K562 (cell line): ENCODE results near the gene ZBTB46. TPM values are rescaled to one million over a fixed set of nuclear protein-coding genes. Genes with fewer than 3 reads are reported as not detected.
A peak's percentile ranks its signal among the peaks of the same experiment; 100 is the strongest.

Experiments used
- CBX3 ChIP-seq, 2 experiments: IDR thresholded peaks; 1 replicate in 1 of 2; 2 replicates in 1 of 2; pipeline ENCODE4 v1.6.1; 2012; ENCODE audit warnings: inconsistent platforms in 2 of 2, low read length in 2 of 2, borderline replicate concordance in 1 of 2, control low read depth in 1 of 2
- DACH1 ChIP-seq: fragments of 450-650 bp; IDR thresholded peaks from 2 replicates; pipeline ENCODE4 v1.6.1; 2018; ENCODE audit not compliant: partially characterized antibody
- E2F1 ChIP-seq: sonication (generic); formaldehyde crosslinking; IDR thresholded peaks from 2 replicates; pipeline ENCODE4 v1.8.1; 2023; ENCODE audit warnings: mild to moderate bottlenecking, missing genetic modification reagents, moderate library complexity
- E4F1 ChIP-seq: fragments of 250-450 bp; sonication (Bioruptor Pico); IDR thresholded peaks from 2 replicates; pipeline ENCODE4 v1.5.0; 2021; ENCODE audit warnings: mild to moderate bottlenecking, borderline replicate concordance
- EP400 ChIP-seq: fragments of 450-650 bp; IDR thresholded peaks from 2 replicates; pipeline ENCODE4 v1.6.1; 2017; ENCODE audit warnings: antibody characterized with exemption, mild to moderate bottlenecking, moderate library complexity
- ETV5 ChIP-seq: sonication (generic); formaldehyde crosslinking; IDR thresholded peaks from 2 replicates; pipeline ENCODE4 v1.4.0; 2020; ENCODE audit warnings: low read depth, mild to moderate bottlenecking, missing genetic modification reagents
- GATA2 ChIP-seq: sonication (generic); formaldehyde crosslinking; IDR thresholded peaks from 2 replicates; pipeline ENCODE4 v1.4.0; 2020; ENCODE audit warnings: mild to moderate bottlenecking, missing genetic modification reagents
- JUND ChIP-seq, 2 experiments: IDR thresholded peaks; 2 replicates in 1 of 2; 3 replicates in 1 of 2; pipeline ENCODE4 v1.6.1; 2011; ENCODE audit warnings: borderline replicate concordance in 2 of 2, low read depth in 2 of 2, low read length in 2 of 2, improper control_type of control experiment in 1 of 2, missing biosample characterization in 1 of 2, missing genetic modification characterization in 1 of 2, missing genetic modification reagents in 1 of 2
- OTX1 ChIP-seq: fragments of 450-650 bp; formaldehyde crosslinking; IDR thresholded peaks from 2 replicates; pipeline ENCODE4 v1.4.0; 2022; ENCODE audit warnings: mild to moderate bottlenecking
- PKNOX1 ChIP-seq: fragments of 450-650 bp; IDR thresholded peaks from 2 replicates; pipeline ENCODE4 v1.6.1; 2016
- VEZF1 ChIP-seq: fragments of 200-800 bp; sonication (Bioruptor generic); IDR thresholded peaks from 2 replicates; pipeline ENCODE4 v1.6.1; 2017; ENCODE audit warnings: missing genetic modification characterization, missing compliant biosample characterization
- ZBTB2 ChIP-seq: fragments of 450-650 bp; IDR thresholded peaks from 2 replicates; pipeline ENCODE4 v1.6.1; 2016; ENCODE audit warnings: antibody characterized with exemption
- ZNF583 ChIP-seq: fragments of 250-450 bp; sonication (Bioruptor Pico); IDR thresholded peaks from 2 replicates; pipeline ENCODE4 v1.4.0; 2020
- polyA plus RNA-seq, 8 experiments: library from polyadenylated mRNA; depleted of rRNA in 4 of 8; stranded (reverse) in 5 of 8; unstranded in 3 of 8; fragments of >200 nt; fragmentation: Nextera tagmentation in 2 of 8; fragmentation: Illumina TruSeq in 1 of 8; extraction: Ambion mirVana in 2 of 8; extraction: Trizol in 1 of 8; gene quantifications; 2 replicates each; pipeline versions ENCODE4 v1.2.1 to v1.2.3, GENCODE V29; 2011 to 2014; ENCODE audit warnings: inconsistent platforms in 1 of 8, missing spikeins in 1 of 8
- total RNA-seq, 7 experiments: library from RNA; depleted of rRNA in 6 of 7; stranded (reverse); fragments of >200 nt in 6 of 7; fragmentation: Illumina TruSeq in 2 of 7; extraction: Trizol in 2 of 7; gene quantifications; 2 replicates each; pipeline versions ENCODE4 v1.2.1 to v1.2.3, GENCODE V29; 2011 to 2021; ENCODE audit warnings: low replicate concordance in 1 of 7

Gene ZBTB46
- total and polyA plus RNA-seq, 9 of the 15 experiments (the other 6 are each of a cell fraction or from before 2014, with no cell fraction given): 0.29 to 4.1 (median 1.1) TPM

GRCh38 chr20:63848003-63848911 is 17.2 kb upstream of the ZBTB46 start (continued):
- TF ChIP-seq JUND (IDR thresholded peaks at IDR 0.05; ENCODE audit: borderline replicate concordance, low read depth, low read length) (no peak), JUND (tag; IDR thresholded peaks at IDR 0.05; ENCODE audit: borderline replicate concordance, low read depth, low read length) (no peak), CBX3 (IDR thresholded peaks at IDR 0.05; ENCODE audit: borderline replicate concordance in 1 of 2, low read length in 2 of 2) (no peak), E2F1 (CRISPR knock-in tag) (no peak), DACH1 (no peak), PKNOX1 (no peak), GATA2 (CRISPR knock-in tag) (no peak), ETV5 (0 out of 2 replicates have a peak, but pooled peaks have one; percentile 33), OTX1 (CRISPR knock-in tag) (no peak), VEZF1 (CRISPR knock-in tag) (peak; percentile 21; the same call in 1 of the 2 replicates), EP400 (no peak), ZBTB2 (peak; percentile 19; the same call in 1 of the 2 replicates), E4F1 (CRISPR knock-in tag) (no peak), ZNF583 (no peak)
